ENCODE results near the gene TDRD1.

DNA sequence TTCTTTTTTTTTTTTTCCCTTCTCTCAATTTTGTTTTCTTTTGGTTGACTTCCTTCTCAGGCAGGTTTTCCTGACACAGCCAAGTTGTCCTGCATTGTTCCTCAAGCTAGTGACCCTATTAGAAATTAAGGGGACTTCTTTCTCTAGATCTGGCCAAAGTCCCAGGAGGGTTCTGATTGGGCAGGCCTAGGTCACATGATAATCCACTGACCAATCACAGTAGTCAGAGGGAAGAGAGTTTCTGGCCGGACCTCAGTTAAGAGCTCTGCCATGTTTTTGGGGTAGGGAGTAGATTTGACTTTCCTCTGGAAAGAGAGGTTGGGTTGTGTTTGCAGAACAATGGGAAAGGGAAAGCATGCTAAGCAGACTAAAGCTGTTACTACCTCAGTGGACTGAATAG, 76.1 kb downstream of the TDRD1 start:
- TF ChIP-seq CTCF (IDR thresholded peaks at IDR 0.05), result no peak
- no peak for TF ChIP-seq EZH2 (IDR thresholded peaks at IDR 0.05)
- TF ChIP-seq EZH2phosphoT487 (IDR thresholded peaks at IDR 0.05), result no peak
